ENCODE measurements around the gene AFMID. TPM values are rescaled to one million over a fixed set of nuclear protein-coding genes. Genes with fewer than 3 reads are reported as not detected.
A peak's percentile ranks its signal among the peaks of the same experiment; 100 is the strongest.

Gene AFMID
- total and polyA plus RNA-seq, 2 of the 8 experiments (the other 6 are each of a cell fraction or from before 2014, with no cell fraction given): 49.0 to 53.0 TPM

- H3K56ac ChIP-seq (replicated peaks; ENCODE audit: insufficient read length, low read depth, low read length): no peak overlapping the region
- FAIRE-seq (peak; percentile 58), DNase-seq (ENCODE audit: low read depth in 1 of 2, low spot score in 2 of 2) (peak; percentile 86 to 97)
- POLR2A ChIA-PET (ENCODE audit: partially characterized antibody): interaction anchor here (0.7 to 3.1 kb wide), 8 partner anchors 9 to 78 kb away, joined by 3 to 19 read pairs (median 5); no protein-coding TSS in a partner anchor
- H3K4me2 ChIP-seq (ENCODE audit: insufficient read depth in 1 of 2, low read depth in 2 of 2, low read length in 2 of 2): peak overlapping the region in 1 of 2 experiments; percentile 18; a peak in 1 of 4 replicates
- H4K8ac ChIP-seq (ENCODE audit: extremely low read depth, insufficient read depth, low read length): peak overlapping the region; percentile 83
- CTCF ChIA-PET (ENCODE audit: partially characterized antibody): interaction anchor here (0.6 to 5.6 kb wide), 67 partner anchors 9 to 246 kb away, joined by 3 to 53 read pairs (median 5); partner anchors contain the start of genes BIRC5 and TMEM235
- no peaks in the 10 kb centered on the region for H3K79me2 ChIP-seq (ENCODE audit: control insufficient read depth in 1 of 2, insufficient read depth in 2 of 2, low read length in 2 of 2)
- H3K9ac ChIP-seq (replicated peaks in 1 of 4; ENCODE audit: extremely low read depth in 1 of 4, low read depth in 3 of 4, low read length in 3 of 4): peak overlapping the region in 2 of 4 experiments; percentile 9 to 29; a peak in 3 of 7 replicates
- H3K18ac ChIP-seq (ENCODE audit: extremely low read depth, low read length): peak overlapping the region; percentile 44; the same call in 1 of the 2 replicates
- H3K36me3 ChIP-seq (ENCODE audit: control insufficient read depth in 2 of 4, insufficient read depth in 4 of 4, low read length in 3 of 4): no peaks in the 10 kb centered on the region
- H4K20me1 ChIP-seq (replicated peaks in 1 of 2; ENCODE audit: control insufficient read depth in 1 of 2, insufficient read depth in 2 of 2, low read length in 2 of 2): no peaks in the 10 kb centered on the region
- 0 out of 2 replicates have a peak overlapping the region, but pooled peaks have one; percentile 97 for H2BK15ac ChIP-seq (ENCODE audit: low read length)
- H3K27ac ChIP-seq (ENCODE audit: low read depth, low read length): no peak overlapping the region
- H3K9me3 ChIP-seq (ENCODE audit: insufficient read depth in 2 of 2, low read depth in 1 of 2, low read length in 1 of 2): no peaks in the 10 kb centered on the region
- no peak overlapping the region; the same call in 1 of the 2 replicates for H2BK20ac ChIP-seq (ENCODE audit: low read length)
- H3K14ac ChIP-seq (ENCODE audit: insufficient read length): no peak overlapping the region
- H3K4ac ChIP-seq (replicated peaks; ENCODE audit: insufficient read length, low read depth, low read length): no peak overlapping the region
- WGBS, 2 experiments (ENCODE audit: extremely low coverage in 1 of 2, insufficient coverage in 1 of 2, insufficient read length in 1 of 2, insufficient replicate concordance in 2 of 2, low coverage in 1 of 2, low lambda C conversion rate in 2 of 2, missing lambda C conversion rate in 1 of 2): 48% methylated on average over 25 of the region's 27 CpGs; no CpG with 5 or more reads in 1 of the 2 experiments
- peak overlapping the region; percentile 50 for H4K91ac ChIP-seq (replicated peaks; ENCODE audit: insufficient read length, low read length)
- H2BK120ac ChIP-seq (replicated peaks; ENCODE audit: low read depth, low read length): no peak overlapping the region
- no peak overlapping the region for H3K23ac ChIP-seq (ENCODE audit: insufficient read length)
- H2AK5ac ChIP-seq (ENCODE audit: low read depth, low read length): peak overlapping the region; percentile 7; the same call in 1 of the 2 replicates
- no peaks in the 10 kb centered on the region for H3K27me3 ChIP-seq (replicated peaks in 1 of 4; ENCODE audit: control insufficient read depth in 3 of 4, extremely low read depth in 1 of 4, insufficient read depth in 3 of 4, low read length in 3 of 4)
- H2BK12ac ChIP-seq (ENCODE audit: low read depth, low read length): peak overlapping the region; percentile 97; the same call in 1 of the 2 replicates
- peak overlapping the region in 3 of 4 experiments; percentile 6 to 23 (median 17); a peak in 1 of 8 replicates for H3K4me3 ChIP-seq (ENCODE audit: extremely low read depth in 1 of 4, insufficient read depth in 2 of 4, low read depth in 3 of 4, low read length in 4 of 4)
- peak overlapping the region; percentile 30; the same call in 1 of the 2 replicates for H2BK5ac ChIP-seq (ENCODE audit: low read depth, low read length)
- no peak overlapping the region for H2AFZ ChIP-seq (ENCODE audit: low read length)
- no peak overlapping the region for H4K5ac ChIP-seq (ENCODE audit: insufficient read length, low read depth, low read length)
- H3K4me1 ChIP-seq (replicated peaks in 1 of 4; ENCODE audit: control insufficient read depth in 3 of 4, insufficient read depth in 4 of 4, low read length in 3 of 4): peaks cover 0 to 23% (median 13%) of the 10 kb centered on the region in 4 experiments; a peak in 5 of 7 replicates
- no peaks in the 10 kb centered on the region for H3K79me1 ChIP-seq (ENCODE audit: low read depth, low read length)
- peaks cover 4% of the 10 kb centered on the region; the same call in 1 of the 2 replicates for H3K23me2 ChIP-seq (ENCODE audit: low read depth, low read length)
- TF ChIP-seq KDM4A (IDR thresholded peaks at IDR 0.05; ENCODE audit: low read depth, low read length, severe bottlenecking) (no peak), SIN3A (conservative IDR thresholded peaks at IDR 0.05 in 1 of 2, IDR thresholded peaks at IDR 0.05 in 1 of 2; ENCODE audit: low read depth in 1 of 2, low read length in 2 of 2) (peak in 1 of 2 experiments; percentile 80; a peak in 2 of 4 replicates), CEBPB (IDR thresholded peaks at IDR 0.05; ENCODE audit: low read depth, low read length) (no peak), RNF2 (IDR thresholded peaks at IDR 0.05; ENCODE audit: borderline replicate concordance, low read depth, low read length, missing control alignments, poor library complexity, severe bottlenecking) (no peak), TAF7 (optimal IDR thresholded peaks at IDR 0.05; ENCODE audit: borderline replicate concordance, low read depth, low read length) (peak; percentile 67), EGR1 (IDR thresholded peaks at IDR 0.05; ENCODE audit: borderline replicate concordance, low read depth, low read length) (0 out of 2 replicates have a peak, but pooled peaks have one; percentile 44), MAX (IDR thresholded peaks at IDR 0.05) (peak; percentile 71), HDAC6 (IDR thresholded peaks at IDR 0.05; ENCODE audit: low read depth, low read length) (no peak), SUZ12 (IDR thresholded peaks at IDR 0.05; ENCODE audit: low read length) (no peak)
Observed at GRCh38 chr17:78250891-78251772, 64.0 kb downstream of the AFMID start.

Measured in H1 (cell line).